ACC112 (cell line): ENCODE measurements around the gene IL12RB1.
"Not testable (repeated sequence)": the region's sequence is repeated elsewhere in the genome, so short reads cannot be mapped to it uniquely, and the experiment has no call there.

Experiments
- H2AFZ ChIP-seq: fragments of 200-600 bp; sonication (generic); one replicate; pipeline ENCODE4 v1.6.0; 2017; ENCODE audit warnings: antibody characterized with exemption, low read length; ENCODE audit not compliant: unreplicated experiment
- H3K27ac ChIP-seq: fragments of 200-600 bp; sonication (generic); 2 replicates; pipeline ENCODE4 v1.5.1; 2014; ENCODE audit warnings: low read depth, mild to moderate bottlenecking, antibody characterized with exemption, low read length, moderate library complexity
- H3K27me3 ChIP-seq: fragments of 200-600 bp; sonication (generic); 2 replicates; pipeline ENCODE4 v1.6.1; 2014; ENCODE audit warnings: mild to moderate bottlenecking, antibody characterized with exemption, low read length, moderate library complexity, mixed read lengths; ENCODE audit not compliant: insufficient read depth
- H3K36me3 ChIP-seq: fragments of 200-600 bp; sonication (generic); 2 replicates; pipeline ENCODE4 v1.6.1; 2016; ENCODE audit warnings: mild to moderate bottlenecking, antibody characterized with exemption, low read length, moderate library complexity, mixed read lengths; ENCODE audit not compliant: insufficient read depth
- H3K4me1 ChIP-seq: fragments of 200-600 bp; sonication (generic); one replicate; pipeline ENCODE4 v1.6.1; 2016; ENCODE audit warnings: low read length, mixed read lengths; ENCODE audit not compliant: insufficient read depth, unreplicated experiment, control insufficient read depth
- H3K4me3 ChIP-seq: fragments of 200-600 bp; sonication (generic); 2 replicates; pipeline ENCODE4 v1.5.1; 2014; ENCODE audit warnings: mild to moderate bottlenecking, low read depth, low read length
- H3K79me2 ChIP-seq: fragments of 200-600 bp; sonication (generic); one replicate; pipeline ENCODE4 v1.6.0; 2016; ENCODE audit warnings: low read length; ENCODE audit not compliant: control insufficient read depth, unreplicated experiment, insufficient read depth

The IL12RB1 gene

GRCh38 chr19:18110609-18111232, 24.0 kb upstream of the IL12RB1 start:
- Histone ChIP-seq H3K79me2 (no peaks in the 10 kb centered on the region), H3K4me3 (peak overlapping the region; percentile 90), H2AFZ (no peak overlapping the region), H3K27me3 (no peaks in the 10 kb centered on the region), H3K4me1 (no peaks in the 10 kb centered on the region), H3K27ac (no peak overlapping the region), H3K36me3 (no peaks in the 10 kb centered on the region)

DNA sequence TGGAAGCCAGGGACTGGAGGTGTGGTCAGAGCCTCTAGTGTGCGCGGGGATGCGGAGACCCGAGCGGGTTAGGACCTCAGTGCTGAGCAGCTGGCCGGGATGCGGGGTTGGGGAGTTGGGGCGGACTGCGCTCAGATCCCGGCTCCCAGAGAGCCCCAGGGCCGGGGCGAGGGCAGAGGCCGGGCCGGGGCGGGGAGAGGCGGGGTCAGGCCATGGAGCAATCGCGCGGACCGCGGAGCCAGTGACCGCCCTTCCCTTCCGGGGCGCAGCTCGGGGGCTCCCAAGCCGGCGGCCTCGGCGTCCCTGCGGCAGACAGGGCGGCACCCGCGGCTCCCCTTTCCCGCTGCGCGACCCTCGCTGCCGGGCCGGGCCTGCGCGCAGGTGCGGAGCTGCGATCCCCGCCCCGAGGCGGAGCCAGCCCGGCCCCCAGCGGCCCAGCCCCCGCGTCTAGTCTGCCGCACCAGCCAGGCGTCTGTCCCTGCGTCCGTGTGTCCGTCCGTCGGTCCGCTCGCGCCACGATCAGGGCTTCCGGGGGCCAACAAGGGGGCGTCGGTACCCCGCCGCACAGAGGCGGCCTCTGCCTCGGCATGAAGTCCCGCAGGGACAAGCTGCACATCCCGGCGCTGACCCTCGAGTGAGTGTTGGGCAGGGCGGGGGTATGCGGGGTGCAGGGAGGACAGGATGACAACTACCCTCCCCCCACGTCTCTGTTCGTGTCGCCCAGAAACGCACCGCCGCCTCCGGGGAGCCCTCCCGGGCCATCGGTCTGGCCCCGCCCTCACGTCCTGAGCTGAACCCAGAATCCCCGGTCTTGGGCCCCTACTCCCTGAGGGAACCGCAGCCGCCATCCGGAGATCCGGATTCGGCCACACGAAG, 23.2 kb upstream of the IL12RB1 start:
- Histone ChIP-seq H3K79me2 (no peaks in the 10 kb centered on the region), H3K36me3 (no peaks in the 10 kb centered on the region), H3K27me3 (no peaks in the 10 kb centered on the region), H3K4me1 (no peaks in the 10 kb centered on the region), H2AFZ (peak overlapping the region; percentile 38), H3K27ac (no peak overlapping the region), H3K4me3 (peak overlapping the region; percentile 90)

DNA sequence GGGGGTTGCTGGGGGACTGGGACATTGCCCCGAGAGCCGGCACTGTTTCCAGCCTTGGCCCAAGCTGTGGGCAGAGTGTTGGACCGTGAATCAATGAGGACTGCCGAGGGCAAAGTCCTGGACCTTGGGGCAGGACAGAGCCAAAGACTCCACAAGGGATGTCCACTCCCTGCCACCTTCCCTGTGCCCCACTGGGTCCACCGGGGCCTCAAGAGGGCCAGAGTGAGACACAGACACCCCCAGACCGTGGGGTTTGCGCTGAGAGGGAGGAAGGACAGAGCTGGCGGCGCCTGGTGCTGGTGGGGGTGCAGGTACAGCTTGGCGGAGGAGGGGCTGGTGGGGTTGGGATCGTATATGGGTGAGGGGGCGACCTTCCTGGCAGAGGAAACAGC, 22.6 kb upstream of the IL12RB1 start:
- no peak overlapping the region for H3K27ac ChIP-seq
- H2AFZ ChIP-seq = peak overlapping the region; percentile 38
- no peaks in the 10 kb centered on the region for H3K27me3 ChIP-seq
- no peaks in the 10 kb centered on the region for H3K36me3 ChIP-seq
- H3K4me3 ChIP-seq = peak overlapping the region; percentile 90
- no peaks in the 10 kb centered on the region for H3K4me1 ChIP-seq
- no peaks in the 10 kb centered on the region for H3K79me2 ChIP-seq

DNA sequence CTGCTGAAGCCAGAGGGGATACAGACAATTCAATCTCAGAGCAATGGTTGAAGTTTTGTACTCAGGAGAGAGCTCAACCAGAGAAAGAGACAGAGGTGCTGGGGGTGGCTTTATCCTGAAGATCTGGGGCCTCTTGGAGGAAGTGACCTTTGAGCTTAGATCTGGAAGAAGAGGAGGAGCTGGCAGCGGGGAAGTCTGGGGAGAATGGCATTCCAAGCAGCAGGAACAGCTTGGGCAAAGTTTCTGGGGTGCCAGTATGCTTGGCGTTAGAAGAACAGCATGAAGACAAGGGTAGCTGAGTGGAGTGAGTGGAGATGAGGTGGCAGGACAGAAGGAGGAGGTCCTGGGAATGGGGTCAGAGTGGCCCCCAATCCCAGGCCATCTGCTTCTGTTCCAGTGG, 22.2 kb upstream of the IL12RB1 start:
- Histone ChIP-seq H3K4me3 (no peak overlapping the region), H3K36me3 (no peaks in the 10 kb centered on the region), H3K4me1 (no peaks in the 10 kb centered on the region), H3K79me2 (no peaks in the 10 kb centered on the region), H3K27me3 (no peaks in the 10 kb centered on the region), H3K27ac (no peak overlapping the region), H2AFZ (no peak overlapping the region)

DNA sequence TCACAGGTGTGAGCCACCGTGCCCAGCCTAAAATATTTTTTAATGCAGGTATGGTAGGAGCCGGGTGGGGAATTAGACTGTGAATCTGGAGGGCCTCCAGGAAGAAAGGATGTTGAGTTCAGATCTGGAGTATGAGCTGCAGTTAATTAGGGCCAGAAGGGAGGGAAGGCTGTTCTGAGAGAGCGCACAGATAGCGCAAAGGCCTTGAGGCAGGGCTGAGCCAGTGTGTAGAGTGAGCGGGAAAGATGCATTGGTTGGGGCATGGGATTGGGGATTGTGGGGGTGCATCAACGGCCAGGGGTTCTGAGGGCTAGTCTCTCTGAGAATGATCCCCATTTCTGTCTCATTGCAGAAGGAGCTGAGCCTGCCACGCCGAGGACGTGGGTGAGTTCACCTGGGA, 20.5 kb upstream of the IL12RB1 start:
- no peaks in the 10 kb centered on the region for H3K36me3 ChIP-seq
- H2AFZ ChIP-seq = no peak overlapping the region
- H3K27ac ChIP-seq = no peak overlapping the region
- no peaks in the 10 kb centered on the region for H3K27me3 ChIP-seq
- no peak overlapping the region for H3K4me3 ChIP-seq
- H3K79me2 ChIP-seq = no peaks in the 10 kb centered on the region
- no peaks in the 10 kb centered on the region for H3K4me1 ChIP-seq

GRCh38 chr19:18105259-18105658, 18.5 kb upstream of the IL12RB1 start:
- H3K4me1 ChIP-seq, H3K27me3 ChIP-seq, H3K4me3 ChIP-seq, H3K27ac ChIP-seq, H3K36me3 ChIP-seq, H2AFZ ChIP-seq, H3K79me2 ChIP-seq: not testable (repeated sequence)

DNA sequence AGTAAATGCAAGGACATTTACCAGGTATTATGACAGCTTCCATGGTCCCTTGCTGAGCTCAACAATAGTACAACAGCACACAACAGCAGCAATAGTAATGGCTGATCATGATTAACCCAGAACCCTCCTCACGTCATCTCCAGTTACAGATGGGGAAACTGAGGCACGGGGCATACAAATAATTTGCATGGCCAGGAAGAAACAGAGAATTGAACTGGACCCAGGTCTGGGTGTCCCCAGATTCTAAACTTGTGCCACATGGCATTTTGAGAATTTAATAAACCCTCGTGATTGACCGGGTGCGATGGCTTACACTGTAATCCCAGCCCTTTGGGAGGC, 18.0 kb upstream of the IL12RB1 start:
- H3K4me1 ChIP-seq = no peaks in the 10 kb centered on the region

GRCh38 chr19:18102916-18103542, 16.3 kb upstream of the IL12RB1 start:
- Histone ChIP-seq H3K79me2 (no peaks in the 10 kb centered on the region), H3K4me1 (no peaks in the 10 kb centered on the region), H3K4me3 (no peak overlapping the region), H3K36me3 (no peaks in the 10 kb centered on the region), H3K27me3 (peaks cover 15% of the 10 kb centered on the region; the same call in 1 of the 2 replicates), H2AFZ (no peak overlapping the region), H3K27ac (no peak overlapping the region)

More for the DNA sequence above, 18.0 kb upstream of the IL12RB1 start:
- Histone ChIP-seq H3K27me3 (0 out of 2 replicates have a peak, but pooled peaks cover under 1% of the 10 kb centered on the region), H3K79me2 (no peaks in the 10 kb centered on the region), H2AFZ (peak overlapping the region; percentile 90), H3K4me3 (peak overlapping the region; percentile 69), H3K27ac (no peak overlapping the region), H3K36me3 (no peaks in the 10 kb centered on the region)

GRCh38 chr19:18101268-18101667, 14.5 kb upstream of the IL12RB1 start:
- Histone ChIP-seq H3K4me3 (no peak overlapping the region), H3K27ac (no peak overlapping the region), H3K27me3 (peaks cover 17% of the 10 kb centered on the region; the same call in 1 of the 2 replicates), H3K4me1 (no peaks in the 10 kb centered on the region), H3K79me2 (no peaks in the 10 kb centered on the region), H3K36me3 (no peaks in the 10 kb centered on the region), H2AFZ (no peak overlapping the region)

DNA sequence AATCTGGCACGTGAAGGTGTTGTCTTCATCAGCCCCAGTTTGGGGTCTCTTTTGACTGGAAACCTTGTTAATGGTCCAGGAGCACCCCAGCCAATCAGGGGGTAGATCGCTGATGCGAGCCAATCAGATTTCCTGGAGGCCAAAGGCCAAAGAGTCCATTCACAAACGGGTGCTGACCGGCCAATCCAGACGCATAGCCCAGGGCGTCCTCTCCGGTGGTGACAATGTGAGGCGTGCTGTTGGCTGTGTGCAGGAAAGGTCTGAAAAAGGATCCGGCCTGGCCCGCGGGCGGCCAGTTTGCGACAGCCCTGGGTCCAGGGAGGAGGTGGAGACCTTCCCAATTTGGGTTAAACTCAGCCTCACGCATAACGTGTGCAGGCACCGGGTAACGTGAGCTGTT, 14.0 kb upstream of the IL12RB1 start:
- H2AFZ ChIP-seq = no peak overlapping the region
- H3K4me3 ChIP-seq = no peak overlapping the region
- no peak overlapping the region for H3K27ac ChIP-seq
- H3K4me1 ChIP-seq = no peaks in the 10 kb centered on the region
- no peaks in the 10 kb centered on the region for H3K79me2 ChIP-seq
- no peaks in the 10 kb centered on the region for H3K36me3 ChIP-seq
- H3K27me3 ChIP-seq = peaks cover 17% of the 10 kb centered on the region; the same call in 1 of the 2 replicates
